Measurements from ENCODE around the gene GJA9. TPM values are rescaled to one million over a fixed set of nuclear protein-coding genes. Genes with fewer than 3 reads are reported as not detected.

Gene GJA9
- total RNA-seq, 4 donors from 2014 or later: not detected

DNA sequence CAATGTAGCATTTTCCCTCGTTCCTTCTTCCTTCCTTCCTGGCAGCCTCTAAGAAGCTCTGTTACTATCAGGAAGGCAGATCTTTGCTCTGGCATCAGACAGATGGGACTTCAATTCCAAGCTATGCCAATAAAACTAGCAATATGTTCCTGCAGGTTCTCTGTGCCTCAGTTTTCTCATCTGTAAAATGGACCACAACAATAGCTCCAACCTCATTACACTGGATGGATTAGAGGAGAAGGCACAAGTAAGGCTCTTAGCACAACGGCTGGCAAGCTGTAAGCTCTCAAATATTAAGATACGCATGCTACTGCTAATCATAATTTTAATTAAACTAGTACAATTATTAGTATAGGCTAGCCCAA lies 49.0 kb downstream of the GJA9 start:
- H3K4me1 ChIP-seq: no peaks in the 10 kb centered on the region
- H3K9me3 ChIP-seq: no peaks in the 10 kb centered on the region
- H3K27ac ChIP-seq: no peak overlapping the region
- H3K36me3 ChIP-seq: no peaks in the 10 kb centered on the region
- DNase-seq: no peak
- no peak overlapping the region for H3K4me3 ChIP-seq
- intact Hi-C loops (cut with DNase I; ENCODE audit: low total_unique reads): no loop called here
- no peaks in the 10 kb centered on the region for H3K27me3 ChIP-seq
- TF ChIP-seq, protein P1, sequence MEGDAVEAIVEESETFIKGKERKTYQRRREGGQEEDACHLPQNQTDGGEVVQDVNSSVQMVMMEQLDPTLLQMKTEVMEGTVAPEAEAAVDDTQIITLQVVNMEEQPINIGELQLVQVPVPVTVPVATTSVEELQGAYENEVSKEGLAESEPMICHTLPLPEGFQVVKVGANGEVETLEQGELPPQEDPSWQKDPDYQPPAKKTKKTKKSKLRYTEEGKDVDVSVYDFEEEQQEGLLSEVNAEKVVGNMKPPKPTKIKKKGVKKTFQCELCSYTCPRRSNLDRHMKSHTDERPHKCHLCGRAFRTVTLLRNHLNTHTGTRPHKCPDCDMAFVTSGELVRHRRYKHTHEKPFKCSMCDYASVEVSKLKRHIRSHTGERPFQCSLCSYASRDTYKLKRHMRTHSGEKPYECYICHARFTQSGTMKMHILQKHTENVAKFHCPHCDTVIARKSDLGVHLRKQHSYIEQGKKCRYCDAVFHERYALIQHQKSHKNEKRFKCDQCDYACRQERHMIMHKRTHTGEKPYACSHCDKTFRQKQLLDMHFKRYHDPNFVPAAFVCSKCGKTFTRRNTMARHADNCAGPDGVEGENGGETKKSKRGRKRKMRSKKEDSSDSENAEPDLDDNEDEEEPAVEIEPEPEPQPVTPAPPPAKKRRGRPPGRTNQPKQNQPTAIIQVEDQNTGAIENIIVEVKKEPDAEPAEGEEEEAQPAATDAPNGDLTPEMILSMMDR (IDR thresholded peaks at IDR 0.05): no peak
- TF ChIP-seq POLR2A (IDR thresholded peaks at IDR 0.05): no peak

DNA sequence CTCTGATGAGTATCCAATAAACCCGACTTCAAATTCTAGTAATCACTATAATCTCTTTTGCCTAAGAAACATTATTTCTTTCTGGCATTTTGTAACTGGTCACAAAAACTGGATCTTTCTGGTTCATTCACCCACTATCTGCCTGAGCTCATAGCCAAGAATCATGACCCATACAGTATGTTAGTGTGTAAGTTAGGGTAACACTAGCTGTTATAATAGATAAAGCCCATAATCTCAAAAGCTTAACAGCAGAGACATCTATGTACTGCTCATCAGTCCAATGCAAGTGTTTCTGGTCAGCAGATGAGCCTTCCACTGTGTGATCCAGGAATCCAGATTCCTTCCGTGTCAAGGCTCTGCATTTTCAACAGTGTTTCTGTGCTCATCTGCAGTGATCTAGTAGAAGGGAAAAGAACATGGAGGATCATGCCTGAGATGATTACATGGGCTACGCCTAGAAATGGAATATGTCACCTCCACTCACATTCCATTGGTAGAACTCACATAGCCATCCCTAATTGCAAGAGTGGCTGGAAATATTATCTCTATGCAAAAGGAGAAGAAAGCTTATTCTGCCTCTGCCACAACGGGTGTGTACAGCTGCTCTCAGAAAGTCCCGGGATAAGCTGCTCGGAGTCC lies 49.5 kb downstream of the GJA9 start:
- no peak for DNase-seq

DNA sequence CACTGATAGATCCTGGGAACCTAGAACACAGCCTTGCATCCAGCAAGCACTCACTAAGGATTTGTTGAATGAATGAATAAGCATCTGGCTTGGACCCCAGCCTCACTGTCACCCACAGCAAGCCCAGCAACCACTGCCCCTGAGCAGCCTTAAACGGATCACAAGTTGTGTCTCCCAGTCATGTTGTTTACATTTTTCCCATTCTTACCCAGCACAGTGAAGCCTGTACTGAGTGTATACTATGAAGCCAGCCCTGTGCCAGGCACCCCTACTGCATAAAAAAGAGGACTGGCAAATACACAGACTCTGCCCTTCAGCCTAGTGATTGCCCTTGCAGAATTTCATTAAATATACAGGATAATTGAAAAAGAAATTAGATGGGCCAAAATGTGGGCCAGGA lies 52.0 kb downstream of the GJA9 start:
- Histone ChIP-seq H3K27ac (no peak overlapping the region), H3K36me3 (no peaks in the 10 kb centered on the region), H3K27me3 (no peaks in the 10 kb centered on the region), H3K9me3 (no peaks in the 10 kb centered on the region), H3K4me3 (no peak overlapping the region), H3K4me1 (no peaks in the 10 kb centered on the region)
- DNase-seq: no peak
- intact Hi-C loops (cut with DNase I; ENCODE audit: low total_unique reads): no loop called here
- TF ChIP-seq, protein P1 (IDR thresholded peaks at IDR 0.05): no peak
- TF ChIP-seq POLR2A (IDR thresholded peaks at IDR 0.05): no peak

More for the DNA sequence above, 49.5 kb downstream of the GJA9 start:
- Histone ChIP-seq H3K4me3 (no peak overlapping the region), H3K9me3 (no peaks in the 10 kb centered on the region), H3K27me3 (no peaks in the 10 kb centered on the region), H3K4me1 (no peaks in the 10 kb centered on the region), H3K27ac (no peak overlapping the region), H3K36me3 (no peaks in the 10 kb centered on the region)
- TF ChIP-seq POLR2A (IDR thresholded peaks at IDR 0.05): no peak
- TF ChIP-seq, protein P1 (IDR thresholded peaks at IDR 0.05): no peak
- intact Hi-C loops (cut with DNase I; ENCODE audit: low total_unique reads): no loop called here

DNA sequence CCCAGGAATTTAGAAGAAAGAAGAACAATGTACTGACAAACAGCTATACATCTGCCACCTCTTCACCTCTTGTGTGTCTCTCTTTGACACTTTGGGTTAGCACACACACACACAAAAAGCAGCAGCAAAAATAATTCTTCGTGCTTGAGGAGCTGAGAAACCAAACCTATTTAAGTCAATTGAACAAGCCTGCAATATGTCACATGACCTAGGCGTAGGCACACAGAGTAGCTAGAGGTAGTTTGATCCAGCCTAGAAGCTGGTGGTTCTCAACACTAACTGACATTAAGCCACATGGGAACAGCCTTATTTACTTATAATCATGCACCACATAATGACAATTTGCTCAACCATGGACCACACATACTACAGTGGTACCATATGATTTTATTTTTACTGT lies 54.1 kb downstream of the GJA9 start:
- H3K27me3 ChIP-seq: no peaks in the 10 kb centered on the region
- H3K4me3 ChIP-seq: no peak overlapping the region
- intact Hi-C loops (cut with DNase I; ENCODE audit: low total_unique reads): no loop called here
- no peak overlapping the region for H3K27ac ChIP-seq
- TF ChIP-seq POLR2A (IDR thresholded peaks at IDR 0.05): no peak
- TF ChIP-seq, protein P1 (IDR thresholded peaks at IDR 0.05): no peak
- no peaks in the 10 kb centered on the region for H3K36me3 ChIP-seq
- no peaks in the 10 kb centered on the region for H3K4me1 ChIP-seq
- no peak for DNase-seq
- no peaks in the 10 kb centered on the region for H3K9me3 ChIP-seq

DNA sequence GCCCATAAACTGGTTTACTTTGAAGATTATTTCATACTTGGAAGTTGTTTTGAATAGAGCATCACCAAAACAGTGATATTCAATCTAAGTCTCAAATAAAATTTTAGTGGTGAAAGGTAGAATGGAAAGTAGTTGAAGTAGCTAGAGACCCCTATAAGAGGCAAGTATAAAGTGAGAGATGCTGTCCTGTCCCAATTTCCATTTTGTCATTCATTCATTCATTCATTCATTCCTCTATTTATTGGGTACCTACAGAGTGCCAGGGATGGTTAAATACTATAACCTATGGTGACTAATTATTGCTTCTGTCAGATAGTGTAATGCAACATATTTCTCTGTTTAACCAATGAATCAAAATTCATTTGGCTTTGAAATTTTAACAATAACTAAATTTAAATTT lies 54.5 kb downstream of the GJA9 start:
- Histone ChIP-seq H3K9me3 (no peaks in the 10 kb centered on the region), H3K4me3 (no peak overlapping the region), H3K36me3 (no peaks in the 10 kb centered on the region), H3K27ac (no peak overlapping the region), H3K4me1 (no peaks in the 10 kb centered on the region), H3K27me3 (no peaks in the 10 kb centered on the region)
- TF ChIP-seq, protein P1 (IDR thresholded peaks at IDR 0.05): no peak
- no peak for TF ChIP-seq POLR2A (IDR thresholded peaks at IDR 0.05)
- no peak for DNase-seq
- intact Hi-C loops (cut with DNase I; ENCODE audit: low total_unique reads): no loop called here
